Activated T-cell treated with anti-CD3 and anti-CD28 coated beads, Interleukin-2, amount 50 U/mL, for 24 hours (primary cell): ENCODE measurements around the gene KRT32.

Experiments
- DNase-seq: peaks from one replicate; pipeline ENCODE4 v3.0.0-alpha.2; 2020
- H3K27ac Mint-ChIP-seq: 2 replicates; pipeline ENCODE4 v1.8.0; 2020; ENCODE audit warnings: mild to moderate bottlenecking, mixed read lengths
- H3K27me3 Mint-ChIP-seq: 2 replicates; pipeline ENCODE4 v1.8.0; 2020; ENCODE audit warnings: mixed read lengths
- H3K36me3 Mint-ChIP-seq: 2 replicates; pipeline ENCODE4 v1.8.0; 2020; ENCODE audit warnings: low read depth, mixed read lengths
- H3K4me1 Mint-ChIP-seq: 2 replicates; pipeline ENCODE4 v1.8.0; 2020; ENCODE audit warnings: low read depth, mixed read lengths
- H3K4me3 Mint-ChIP-seq: 2 replicates; pipeline ENCODE4 v1.8.0; 2020; ENCODE audit warnings: mild to moderate bottlenecking, moderate library complexity, mixed read lengths
- H3K9me3 Mint-ChIP-seq: 2 replicates; pipeline ENCODE4 v1.8.0; 2020; ENCODE audit warnings: mixed read lengths

Gene KRT32

DNA sequence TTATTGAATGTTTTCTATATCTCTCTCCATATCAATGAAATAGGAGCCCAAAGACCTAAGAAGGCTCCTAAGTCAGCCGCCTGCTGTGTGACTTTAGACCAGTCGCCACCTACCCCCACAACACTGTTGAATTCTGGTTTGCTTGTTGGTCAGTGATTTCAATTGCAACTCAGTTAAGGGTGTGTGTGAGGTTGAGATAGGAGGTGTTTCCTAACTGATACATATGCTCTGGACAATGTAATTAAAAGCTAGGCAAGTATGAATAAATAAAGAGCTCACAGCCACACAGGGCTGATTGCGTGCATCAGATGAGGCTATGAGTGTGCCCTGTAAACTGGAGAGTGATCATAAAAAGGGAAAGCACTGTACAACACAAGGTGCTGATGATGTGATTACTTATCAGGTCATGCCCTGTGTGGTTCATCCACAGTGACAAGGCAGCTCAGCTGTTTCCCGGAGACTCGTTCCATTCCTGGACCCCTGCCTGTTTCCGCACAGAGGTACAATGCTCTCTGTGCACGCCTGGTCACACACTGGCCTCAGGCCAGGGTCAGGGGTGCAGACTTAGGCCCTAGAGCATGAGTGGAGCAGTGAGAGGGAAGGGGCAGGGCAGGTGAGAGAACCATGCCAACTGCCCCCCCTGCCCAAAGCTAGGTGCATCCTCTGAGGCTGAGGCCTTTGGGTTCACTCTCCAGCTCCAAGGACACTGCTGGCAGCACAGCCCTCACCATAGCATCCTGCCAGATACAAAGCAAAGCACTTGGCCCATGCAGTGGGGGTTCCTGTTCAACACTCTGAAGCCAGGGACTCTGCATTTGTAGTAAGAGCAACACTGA, 17.0 kb upstream of the KRT32 start:
- H3K9me3 Mint-ChIP-seq = no peaks in the 10 kb centered on the region
- H3K36me3 Mint-ChIP-seq = no peaks in the 10 kb centered on the region
- H3K4me3 Mint-ChIP-seq = no peak overlapping the region
- H3K4me1 Mint-ChIP-seq = no peaks in the 10 kb centered on the region
- peaks cover 3% of the 10 kb centered on the region for H3K27me3 Mint-ChIP-seq
- DNase-seq = no peak
- no peak overlapping the region for H3K27ac Mint-ChIP-seq

DNA sequence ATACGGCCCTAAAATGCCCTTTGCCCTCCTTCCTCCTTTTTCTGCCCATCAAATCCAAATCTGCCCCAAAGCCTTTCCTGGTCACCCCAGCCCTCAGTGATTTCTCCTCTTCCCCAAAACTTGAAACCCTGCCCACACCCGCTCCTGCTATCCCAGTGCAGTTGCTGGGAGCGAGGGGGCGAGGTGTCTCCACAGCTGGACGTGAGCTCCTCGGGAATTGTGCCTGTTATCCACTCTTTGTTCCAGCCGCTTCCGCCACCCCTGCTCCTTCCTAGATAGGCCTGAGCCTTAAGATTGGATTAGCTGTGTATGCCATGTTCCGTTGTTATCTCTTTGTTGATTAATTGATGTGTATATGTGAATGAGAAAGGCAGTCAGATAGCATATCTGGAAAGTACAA, 16.3 kb upstream of the KRT32 start:
- Mint-ChIP-seq H3K27me3 (peaks cover 3% of the 10 kb centered on the region), H3K36me3 (no peaks in the 10 kb centered on the region), H3K4me1 (no peaks in the 10 kb centered on the region), H3K4me3 (no peak overlapping the region), H3K9me3 (no peaks in the 10 kb centered on the region), H3K27ac (no peak overlapping the region)
- no peak for DNase-seq

DNA sequence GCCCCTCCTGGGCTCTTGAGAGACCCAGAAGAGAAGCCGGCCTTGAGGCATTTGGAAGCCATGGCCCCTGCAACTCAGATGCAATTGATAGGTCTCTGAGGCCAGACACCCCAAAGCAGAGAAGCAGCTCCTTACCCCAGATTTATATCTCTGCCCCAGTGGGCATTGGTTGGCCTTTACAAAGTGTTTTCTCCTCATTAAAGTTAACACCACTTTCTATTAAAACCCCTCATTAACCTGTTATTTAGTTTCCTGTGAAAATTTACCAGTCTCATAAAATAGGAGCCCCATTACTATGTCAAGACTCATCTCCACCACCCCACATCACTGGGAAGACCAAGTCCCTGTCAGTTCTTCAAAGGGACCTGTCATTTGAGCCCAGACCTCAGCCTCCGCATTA, 13.8 kb upstream of the KRT32 start, which contains the start of gene KRT35:
Gene KRT35 (minus strand): TSS at position 116 of the 400 bp plus-strand sequence. CDS start 54 bp downstream, at position 62.
- no peaks in the 10 kb centered on the region for H3K9me3 Mint-ChIP-seq
- H3K27me3 Mint-ChIP-seq = no peaks in the 10 kb centered on the region
- H3K27ac Mint-ChIP-seq = no peak within 1 kb of the TSS
- no peak for DNase-seq
- H3K4me1 Mint-ChIP-seq = no peaks in the 10 kb centered on the region
- H3K36me3 Mint-ChIP-seq = no peaks in the 10 kb centered on the region
- no peak within 1 kb of the TSS for H3K4me3 Mint-ChIP-seq

DNA sequence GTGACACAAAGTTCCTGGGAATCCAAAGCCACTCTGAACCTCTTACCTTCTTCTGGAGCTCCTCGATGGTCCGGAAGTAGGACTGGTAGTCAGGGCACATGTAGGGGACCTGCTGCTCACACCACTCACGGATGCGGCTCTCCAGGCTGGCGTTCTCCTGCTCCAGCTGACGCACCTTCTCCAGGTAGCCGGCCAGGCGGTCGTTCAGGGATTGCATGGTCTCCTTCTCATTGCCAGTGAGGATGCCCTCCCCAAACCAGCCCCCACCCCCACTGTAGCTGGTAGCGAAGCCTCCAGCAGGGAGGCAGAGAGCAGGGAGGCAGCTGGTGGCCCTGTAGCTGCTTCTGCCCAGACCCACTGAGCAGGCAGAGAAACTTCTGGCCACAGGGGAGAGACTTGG, 13.4 kb upstream of the KRT32 start:
- Mint-ChIP-seq H3K36me3 (no peaks in the 10 kb centered on the region), H3K27ac (no peak overlapping the region), H3K27me3 (no peaks in the 10 kb centered on the region), H3K9me3 (no peaks in the 10 kb centered on the region), H3K4me3 (no peak overlapping the region), H3K4me1 (no peaks in the 10 kb centered on the region)
- DNase-seq = no peak

DNA sequence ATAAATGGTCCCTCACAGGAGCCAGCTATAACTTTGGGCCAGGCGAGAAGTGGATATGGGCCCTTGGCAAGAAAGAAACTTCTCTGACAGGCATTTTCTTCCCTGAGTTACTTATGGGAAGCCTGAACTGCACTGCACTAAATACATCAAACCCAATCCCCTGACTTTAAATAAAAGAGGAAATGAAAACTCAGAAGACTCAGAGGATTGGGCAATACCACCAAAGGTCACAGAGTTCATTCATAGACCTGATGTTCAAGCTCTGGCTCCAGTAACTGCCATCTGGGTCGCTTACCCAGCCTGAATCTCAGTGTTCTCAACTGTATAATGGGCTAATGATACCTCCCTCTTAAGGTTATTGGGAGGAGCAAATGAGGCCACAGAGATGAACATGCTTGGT, 12.9 kb upstream of the KRT32 start:
- no peaks in the 10 kb centered on the region for H3K36me3 Mint-ChIP-seq
- no peak overlapping the region for H3K27ac Mint-ChIP-seq
- no peak overlapping the region for H3K4me3 Mint-ChIP-seq
- no peaks in the 10 kb centered on the region for H3K4me1 Mint-ChIP-seq
- no peaks in the 10 kb centered on the region for H3K9me3 Mint-ChIP-seq
- H3K27me3 Mint-ChIP-seq = no peaks in the 10 kb centered on the region
- DNase-seq = no peak

DNA sequence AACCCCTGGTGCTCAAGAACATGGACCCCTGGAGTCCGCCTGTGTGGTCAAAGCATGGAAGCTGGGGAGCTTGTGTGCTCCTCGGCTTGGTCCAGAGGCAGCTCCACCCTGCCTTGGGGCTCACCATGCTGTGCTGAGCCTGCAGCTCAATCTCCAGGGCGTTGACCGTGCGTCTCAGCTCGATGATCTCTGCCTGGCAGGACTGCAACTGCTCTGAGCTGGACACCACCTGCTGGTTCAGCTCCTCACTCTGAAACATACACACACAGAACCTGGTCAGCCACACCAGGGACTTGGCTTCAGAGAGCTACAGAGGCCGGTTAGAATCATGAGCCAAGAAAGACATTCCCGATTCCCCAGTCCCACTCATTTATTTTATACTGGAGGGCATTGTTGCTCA, 11.1 kb upstream of the KRT32 start:
- H3K4me3 Mint-ChIP-seq = no peak overlapping the region
- no peak for DNase-seq
- H3K9me3 Mint-ChIP-seq = no peaks in the 10 kb centered on the region
- H3K27me3 Mint-ChIP-seq = no peaks in the 10 kb centered on the region
- H3K4me1 Mint-ChIP-seq = no peaks in the 10 kb centered on the region
- H3K36me3 Mint-ChIP-seq = no peaks in the 10 kb centered on the region
- no peak overlapping the region for H3K27ac Mint-ChIP-seq

DNA sequence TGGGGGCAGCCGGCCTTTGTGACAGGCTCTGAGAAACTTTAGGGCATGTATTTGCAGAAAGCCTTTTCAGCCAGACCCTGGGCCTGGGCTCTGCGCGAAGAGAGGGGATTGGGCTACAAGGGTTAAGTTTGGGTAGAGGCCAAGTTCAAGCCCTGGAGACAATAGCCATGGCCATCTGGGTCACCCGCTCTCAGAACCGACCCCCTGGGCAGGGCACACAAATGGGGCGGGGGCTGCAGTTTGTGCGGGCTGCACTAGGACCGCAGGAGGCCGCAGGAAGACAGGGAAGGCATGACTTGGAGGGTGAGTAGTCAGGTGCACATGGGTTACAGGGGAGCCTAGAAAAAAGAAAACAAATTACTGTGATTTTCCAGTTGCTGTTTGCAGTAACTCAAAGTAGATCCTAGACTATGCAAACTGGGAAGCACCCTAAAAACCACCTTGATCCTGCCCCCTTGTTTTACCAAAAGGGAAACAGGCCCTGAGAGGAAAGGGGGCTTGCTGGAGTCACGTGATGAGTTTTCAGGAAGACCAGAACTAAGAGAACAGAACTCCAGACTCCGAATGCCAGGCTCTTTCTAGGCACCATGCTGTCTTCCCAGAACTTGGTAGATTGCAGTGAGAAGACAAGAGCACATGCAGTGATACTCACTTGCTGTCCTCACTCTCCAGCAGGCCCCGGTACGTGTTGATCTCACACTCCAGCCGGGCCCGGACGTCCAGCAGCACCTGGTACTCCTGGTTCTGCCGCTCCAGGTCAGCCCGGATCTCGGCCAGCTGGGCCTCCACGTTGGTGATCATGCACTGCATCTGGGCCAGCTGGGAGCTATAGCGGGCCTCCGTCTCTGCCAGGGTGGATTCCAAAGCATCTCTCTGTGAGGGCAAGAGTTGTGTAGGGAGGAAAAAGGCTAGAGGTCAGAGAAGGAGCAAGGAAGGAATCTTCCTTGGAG, 10.0 kb upstream of the KRT32 start:
- Mint-ChIP-seq H3K36me3 (no peaks in the 10 kb centered on the region), H3K4me3 (no peak overlapping the region), H3K27ac (no peak overlapping the region), H3K9me3 (no peaks in the 10 kb centered on the region), H3K27me3 (no peaks in the 10 kb centered on the region), H3K4me1 (no peaks in the 10 kb centered on the region)
- no peak for DNase-seq

DNA sequence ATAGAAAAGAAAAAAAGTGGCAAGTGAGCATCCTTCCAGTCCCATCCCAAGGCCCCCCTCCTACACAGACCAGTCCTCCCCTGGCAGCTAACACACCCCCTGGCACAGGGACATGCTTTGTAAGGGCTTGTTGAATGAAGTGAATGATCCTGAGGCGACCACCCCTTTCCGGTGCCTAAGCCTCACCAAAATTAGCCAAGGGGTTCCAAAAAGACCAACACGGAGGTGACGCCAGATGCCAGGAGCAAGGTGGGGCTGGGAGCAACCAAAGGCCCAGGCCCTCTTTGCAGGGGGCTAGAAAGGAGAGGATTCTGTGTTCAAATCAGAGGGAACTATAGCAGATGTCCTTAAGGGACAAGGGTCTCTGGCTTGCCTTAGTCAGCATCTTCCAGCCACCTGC, 8.2 kb upstream of the KRT32 start:
- no peak overlapping the region for H3K27ac Mint-ChIP-seq
- H3K27me3 Mint-ChIP-seq = no peaks in the 10 kb centered on the region
- H3K4me1 Mint-ChIP-seq = no peaks in the 10 kb centered on the region
- no peak overlapping the region for H3K4me3 Mint-ChIP-seq
- no peaks in the 10 kb centered on the region for H3K36me3 Mint-ChIP-seq
- no peaks in the 10 kb centered on the region for H3K9me3 Mint-ChIP-seq
- DNase-seq = no peak

DNA sequence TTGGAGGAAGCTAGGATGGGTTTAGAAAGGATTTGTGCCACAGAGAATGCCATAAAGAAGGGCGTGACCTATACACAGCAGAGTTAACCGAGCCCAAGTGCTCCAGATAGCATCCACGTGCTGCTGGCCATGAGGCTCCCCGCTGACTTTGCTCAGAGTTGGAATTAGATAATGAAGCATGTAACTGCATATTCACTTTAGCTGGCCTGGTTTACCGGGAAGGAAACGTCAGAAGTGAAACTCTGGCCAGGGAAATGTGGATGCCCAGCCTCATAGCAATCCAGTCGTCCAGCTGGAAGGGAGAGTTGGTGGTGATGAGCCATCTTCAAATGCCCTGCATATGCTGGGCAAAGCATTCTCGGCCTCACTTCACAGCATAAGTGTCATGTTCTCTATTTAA, 7.7 kb upstream of the KRT32 start:
- Mint-ChIP-seq H3K36me3 (no peaks in the 10 kb centered on the region), H3K4me3 (no peak overlapping the region), H3K27me3 (no peaks in the 10 kb centered on the region), H3K4me1 (no peaks in the 10 kb centered on the region), H3K9me3 (no peaks in the 10 kb centered on the region), H3K27ac (no peak overlapping the region)
- no peak for DNase-seq

DNA sequence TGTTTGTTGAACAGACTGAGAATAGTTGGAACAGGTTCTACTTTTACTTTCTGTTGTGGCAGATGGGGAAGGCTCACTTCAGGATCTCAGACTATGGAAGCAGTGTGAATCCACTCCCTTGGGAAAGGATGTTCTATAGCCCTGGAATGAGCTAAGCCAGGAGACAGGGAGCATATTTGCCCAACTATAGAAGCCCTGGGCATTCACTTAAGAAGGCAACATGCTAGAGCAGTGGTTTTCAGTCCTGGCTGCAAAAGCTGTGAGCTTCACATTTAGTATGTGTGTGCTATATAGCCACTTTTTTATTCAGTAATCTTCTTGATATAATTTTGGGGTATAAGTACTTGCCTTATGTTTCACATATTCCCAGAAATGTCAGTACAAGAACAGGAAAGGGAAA, 1.2 kb upstream of the KRT32 start:
- Mint-ChIP-seq H3K4me3 (no peak overlapping the region), H3K9me3 (no peaks in the 10 kb centered on the region), H3K27ac (no peak overlapping the region), H3K4me1 (no peaks in the 10 kb centered on the region), H3K27me3 (peaks cover 3% of the 10 kb centered on the region), H3K36me3 (no peaks in the 10 kb centered on the region)
- DNase-seq = no peak

DNA sequence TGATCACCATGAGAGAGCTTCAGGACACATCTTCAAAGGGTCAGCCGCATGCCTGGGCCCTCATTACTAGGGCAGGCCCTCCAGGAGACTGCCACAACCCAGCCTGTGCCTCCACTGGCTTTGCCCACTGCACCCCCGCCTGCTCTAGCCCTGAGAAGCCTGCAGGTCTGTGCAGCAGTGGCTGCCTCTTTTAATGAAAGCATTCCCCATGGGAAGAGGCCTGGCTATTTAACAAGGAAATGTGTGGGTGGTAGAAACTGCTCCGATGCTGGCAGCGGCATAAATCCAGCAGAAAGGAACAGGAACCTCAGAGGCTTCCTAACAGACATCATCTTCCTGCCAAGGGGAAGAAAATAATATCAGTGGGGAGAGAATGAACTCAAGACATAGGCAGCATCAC, 375 bp upstream of the KRT32 start:
- Mint-ChIP-seq H3K9me3 (no peaks in the 10 kb centered on the region), H3K27ac (no peak overlapping the region), H3K36me3 (no peaks in the 10 kb centered on the region), H3K4me1 (no peaks in the 10 kb centered on the region), H3K27me3 (peaks cover 3% of the 10 kb centered on the region), H3K4me3 (no peak overlapping the region)
- DNase-seq = no peak

DNA sequence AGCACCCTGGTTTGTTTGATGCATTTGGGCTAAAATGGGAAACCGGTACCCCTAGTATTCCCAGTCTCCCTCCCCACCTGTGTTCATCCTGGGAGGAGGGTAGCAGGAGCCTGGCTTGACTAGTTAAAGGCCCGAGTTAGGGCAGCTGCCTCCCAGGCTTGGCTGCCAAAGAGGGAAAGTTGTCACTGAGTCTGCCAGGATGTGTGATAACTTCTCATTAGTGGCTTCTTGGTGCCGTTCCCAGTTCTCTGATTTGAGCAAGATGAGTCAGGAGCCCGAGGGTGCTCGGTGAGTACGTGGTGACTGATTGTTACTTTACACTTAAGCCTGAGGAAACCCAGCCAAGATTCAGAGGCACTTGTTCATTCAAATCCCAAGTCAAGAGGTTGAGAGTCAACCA, 2.5 kb downstream of the KRT32 start:
- Mint-ChIP-seq H3K4me1 (no peaks in the 10 kb centered on the region), H3K27ac (no peak overlapping the region), H3K36me3 (no peaks in the 10 kb centered on the region), H3K9me3 (no peaks in the 10 kb centered on the region), H3K27me3 (peaks cover 3% of the 10 kb centered on the region), H3K4me3 (no peak overlapping the region)
- DNase-seq = no peak

DNA sequence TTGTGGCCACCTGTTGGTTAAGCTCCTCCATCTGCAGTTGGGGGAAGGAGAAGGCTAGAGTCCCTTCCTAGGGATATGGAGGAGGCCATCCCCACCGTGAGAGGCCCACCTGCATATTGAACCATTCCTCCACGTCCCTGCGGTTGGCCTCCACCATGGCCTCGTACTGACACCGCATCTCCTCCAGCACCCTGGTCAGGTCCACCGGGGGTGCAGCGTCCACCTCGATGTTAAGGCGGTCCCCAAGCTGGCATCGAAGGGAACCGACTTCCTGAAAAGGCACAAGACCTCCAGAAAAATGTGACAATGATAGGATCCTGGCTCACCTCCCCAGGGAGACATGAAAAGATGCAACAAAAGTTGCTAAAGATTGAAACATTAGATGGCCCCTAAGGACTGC, 3.0 kb downstream of the KRT32 start:
- H3K4me3 Mint-ChIP-seq = no peak overlapping the region
- no peak overlapping the region for H3K27ac Mint-ChIP-seq
- no peaks in the 10 kb centered on the region for H3K36me3 Mint-ChIP-seq
- DNase-seq = no peak
- H3K9me3 Mint-ChIP-seq = no peaks in the 10 kb centered on the region
- peaks cover 3% of the 10 kb centered on the region for H3K27me3 Mint-ChIP-seq
- H3K4me1 Mint-ChIP-seq = no peaks in the 10 kb centered on the region

DNA sequence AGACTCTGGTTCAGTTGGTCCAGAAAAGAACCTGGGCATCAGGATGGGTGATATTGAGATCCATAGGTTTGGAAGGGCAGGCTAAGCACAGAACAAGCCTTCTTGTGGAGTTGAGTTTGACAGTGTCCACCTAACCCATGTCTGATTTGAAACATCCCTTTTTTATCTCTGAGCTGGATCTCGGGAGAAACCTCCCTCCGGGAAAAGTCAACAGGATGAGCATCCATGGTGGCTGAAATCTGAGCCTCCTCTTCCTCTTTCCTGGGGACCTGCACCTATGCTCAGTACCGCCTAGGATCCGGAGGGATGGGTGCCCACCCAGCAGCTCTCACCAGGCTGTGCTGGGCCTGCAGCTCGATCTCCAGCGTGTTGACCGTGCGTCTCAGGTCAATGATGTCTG, 3.4 kb downstream of the KRT32 start:
- no peak for DNase-seq
- H3K4me3 Mint-ChIP-seq = no peak overlapping the region
- no peaks in the 10 kb centered on the region for H3K9me3 Mint-ChIP-seq
- H3K27me3 Mint-ChIP-seq = peaks cover 3% of the 10 kb centered on the region
- H3K27ac Mint-ChIP-seq = no peak overlapping the region
- H3K4me1 Mint-ChIP-seq = no peaks in the 10 kb centered on the region
- H3K36me3 Mint-ChIP-seq = no peaks in the 10 kb centered on the region

DNA sequence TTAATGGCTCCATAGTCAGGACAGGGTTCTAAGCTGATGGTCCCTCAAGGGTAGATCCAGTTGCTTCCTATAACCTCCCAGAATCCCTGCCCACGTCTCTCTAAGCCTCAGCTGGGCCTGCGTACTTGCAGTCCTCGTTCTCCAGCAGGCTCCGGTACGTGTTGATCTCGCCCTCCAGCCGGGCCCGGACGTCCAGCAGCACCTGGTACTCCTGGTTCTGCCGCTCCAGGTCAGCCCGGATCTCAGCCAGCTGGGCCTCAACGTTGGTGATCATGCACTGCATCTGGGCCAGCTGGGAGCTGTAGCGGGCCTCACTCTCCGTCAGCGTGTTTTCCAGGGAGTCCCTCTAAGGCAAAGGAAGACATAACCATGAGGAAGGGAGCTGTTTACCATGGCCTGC, 4.5 kb downstream of the KRT32 start:
- peaks cover 3% of the 10 kb centered on the region for H3K27me3 Mint-ChIP-seq
- no peak for DNase-seq
- H3K4me1 Mint-ChIP-seq = no peaks in the 10 kb centered on the region
- H3K4me3 Mint-ChIP-seq = no peak overlapping the region
- H3K27ac Mint-ChIP-seq = no peak overlapping the region
- H3K36me3 Mint-ChIP-seq = no peaks in the 10 kb centered on the region
- no peaks in the 10 kb centered on the region for H3K9me3 Mint-ChIP-seq
